AG08395 (cell line): ENCODE measurements around the gene FRMD4A.
"Not testable (repeated sequence)": the region's sequence is repeated elsewhere in the genome, so short reads cannot be mapped to it uniquely, and the experiment has no call there.

Experiments
- DNase-seq: peaks from one replicate; pipeline ENCODE4 v3.0.0; 2012; ENCODE audit warnings: mixed read lengths, low spot score

FRMD4A gene

GRCh38 chr10:13978533-13979115, 352.1 kb downstream of the FRMD4A start:
- DNase-seq, result peak; percentile 93

GRCh38 chr10:13977861-13978532, 352.7 kb downstream of the FRMD4A start:
- DNase-seq, result no peak

GRCh38 chr10:13973742-13974141, 357.0 kb downstream of the FRMD4A start:
- no peak for DNase-seq

GRCh38 chr10:13972609-13973008, 358.1 kb downstream of the FRMD4A start:
- DNase-seq, result no peak

GRCh38 chr10:13971601-13972475, 358.9 kb downstream of the FRMD4A start:
- DNase-seq, result peak; percentile 40

- DNase-seq, result no peak
These were observed 359.8 kb downstream of the FRMD4A start for GRCh38 chr10:13970957-13971353.

- no peak for DNase-seq
These were observed 360.3 kb downstream of the FRMD4A start for GRCh38 chr10:13970236-13970956.

- DNase-seq, result no peak
These were observed 361.0 kb downstream of the FRMD4A start for GRCh38 chr10:13969792-13970140.

- no peak for DNase-seq
These were observed 361.5 kb downstream of the FRMD4A start for GRCh38 chr10:13969118-13969791.

GRCh38 chr10:13961853-13962252, 368.9 kb downstream of the FRMD4A start:
- DNase-seq, result no peak

- peak; percentile 89 for DNase-seq
These were observed 369.6 kb downstream of the FRMD4A start for GRCh38 chr10:13961097-13961496.

GRCh38 chr10:13960603-13961002, 370.1 kb downstream of the FRMD4A start:
- no peak for DNase-seq

GRCh38 chr10:13959443-13960359, 371.0 kb downstream of the FRMD4A start:
- DNase-seq, result no peak

- no peak for DNase-seq
These were observed 372.9 kb downstream of the FRMD4A start for GRCh38 chr10:13957856-13958255.

GRCh38 chr10:13956826-13957225, 373.9 kb downstream of the FRMD4A start:
- peak; percentile 60 for DNase-seq

- no peak for DNase-seq
These were observed 375.2 kb downstream of the FRMD4A start for GRCh38 chr10:13955409-13956068.

GRCh38 chr10:13954195-13954594, 376.5 kb downstream of the FRMD4A start:
- not testable (repeated sequence) for DNase-seq

GRCh38 chr10:13953371-13953770, 377.4 kb downstream of the FRMD4A start:
- no peak for DNase-seq

- no peak for DNase-seq
These were observed 380.2 kb downstream of the FRMD4A start for GRCh38 chr10:13950543-13950939.
